HCT116 (cell line): ENCODE data around the gene FRMD4B. TPM values are rescaled to one million over a fixed set of nuclear protein-coding genes. Genes with fewer than 3 reads are reported as not detected.

ENCODE experiments used
- ATAC-seq: fragments of 200-7000 bp; cut with Tn5 transposase; 2 replicates; pipeline ENCODE4 v1.9.1; 2020; ENCODE audit warnings: mild to moderate bottlenecking, moderate library complexity
- BruUV-seq: library from RNA; stranded (reverse); fragments of 400-500 nt; replicated peaks from 2 replicates; lab custom pipeline; 2021; lab: Mats Ljungman, UMichigan
- CTCF ChIA-PET: fragments of 300-600 bp; sonication (Branson Sonifier 250); formaldehyde crosslinking; loops from one replicate; lab custom pipeline; 2021; ENCODE audit warnings: antibody characterized with exemption; lab: Charles Lee
- POLR2A ChIA-PET: fragments of 300-600, 350-600 bp; sonication (Branson Sonifier 250); formaldehyde crosslinking; loops from one replicate; lab custom pipeline; 2021; ENCODE audit warnings: antibody characterized with exemption; lab: Charles Lee
- RAD21 ChIA-PET, 2 experiments: fragments of 300-600 bp; sonication (Branson Sonifier 250); formaldehyde crosslinking; loops; one replicate each; lab custom pipeline; 2023; ENCODE audit warnings: low total read pairs in 2 of 2; ENCODE audit not compliant: uncharacterized antibody in 2 of 2, unreplicated experiment in 2 of 2, low non-redundant PET in 1 of 2; lab: Charles Lee
- DNase-seq: peaks from one replicate; pipeline ENCODE4 v3.0.0-alpha.2; 2010; ENCODE audit warnings: low read depth, low spot score
- H2AFZ ChIP-seq: fragments of 200-600 bp; shearing (Covaris generic), sonication (generic); 2 replicates; pipeline ENCODE4 v1.6.1; 2017; ENCODE audit warnings: low read depth, mixed run types, mixed read lengths, antibody characterized with exemption, low read length; ENCODE audit not compliant: poor library complexity, severe bottlenecking
- H3K27ac ChIP-seq: 2 replicates; pipeline ENCODE4 v1.5.1; 2012; ENCODE audit warnings: low read depth, low read length
- H3K27me3 ChIP-seq: fragments of 200-600 bp; sonication (generic); 2 replicates; pipeline ENCODE4 v1.6.1; 2016; ENCODE audit warnings: mixed run types, low read length, mixed read lengths; ENCODE audit not compliant: insufficient read depth
- H3K36me3 ChIP-seq, 2 experiments: fragments of 200-500 bp in 1 of 2; fragments of 200-600 bp in 1 of 2; sonication (Bioruptor generic) in 1 of 2; sonication (generic) in 1 of 2; 2 replicates each; pipeline versions ENCODE4 v1.5.1 to v1.6.1; 2014 to 2016; ENCODE audit warnings: low read length in 2 of 2, inconsistent platforms in 1 of 2, mixed read lengths in 1 of 2, mixed run types in 1 of 2; ENCODE audit not compliant: insufficient read depth in 2 of 2, control insufficient read depth in 1 of 2
- H3K4me1 ChIP-seq, 2 experiments: fragments of 200-600 bp in 1 of 2; sonication (generic) in 1 of 2; 2 replicates each; pipeline versions ENCODE4 v1.5.1 to v1.6.1; 2012 to 2017; ENCODE audit warnings: low read length in 2 of 2, inconsistent platforms in 1 of 2, mild to moderate bottlenecking in 1 of 2, mixed read lengths in 1 of 2, mixed run types in 1 of 2, moderate library complexity in 1 of 2; ENCODE audit not compliant: insufficient read depth in 2 of 2, control insufficient read depth in 1 of 2
- H3K4me2 ChIP-seq: fragments of 200-600 bp; sonication (generic); 2 replicates; pipeline ENCODE4 v1.6.1; 2017; ENCODE audit warnings: mixed run types, low read length, mixed read lengths
- H3K4me3 ChIP-seq, 2 experiments: fragments of 200-600 bp in 1 of 2; sonication (generic) in 1 of 2; replicated peaks in 1 of 2; 2 replicates each; pipeline ENCODE4 v1.5.1; 2011 to 2016; ENCODE audit warnings: low read length in 2 of 2, control low read depth in 1 of 2, low read depth in 1 of 2, mild to moderate bottlenecking in 1 of 2, mixed read lengths in 1 of 2, mixed run types in 1 of 2
- H3K79me2 ChIP-seq: fragments of 200-600 bp; sonication (generic); 2 replicates; pipeline ENCODE4 v1.6.1; 2017; ENCODE audit warnings: mild to moderate bottlenecking, mixed run types, low read length, moderate library complexity, mixed read lengths; ENCODE audit not compliant: insufficient read depth
- H3K9ac ChIP-seq: fragments of 200-600 bp; sonication (generic); 2 replicates; pipeline ENCODE4 v1.6.1; 2016; ENCODE audit warnings: low read length, mixed read lengths
- H3K9me2 ChIP-seq: fragments of 200-600 bp; sonication (generic), shearing (Covaris generic); 2 replicates; pipeline ENCODE4 v1.6.1; 2017; ENCODE audit warnings: mixed run types, mild to moderate bottlenecking, moderate library complexity; ENCODE audit not compliant: insufficient read depth
- H3K9me3 ChIP-seq, 2 experiments: fragments of 200-500 bp in 1 of 2; fragments of 200-600 bp in 1 of 2; sonication (Bioruptor generic) in 1 of 2; sonication (generic) in 1 of 2; 2 replicates each; pipeline ENCODE4 v1.6.1; 2014 to 2017; ENCODE audit warnings: low read length in 2 of 2, mixed read lengths in 2 of 2, inconsistent platforms in 1 of 2, low read depth in 1 of 2, mild to moderate bottlenecking in 1 of 2, mixed run types in 1 of 2, moderate library complexity in 1 of 2; ENCODE audit not compliant: control insufficient read depth in 1 of 2, insufficient read depth in 1 of 2
- H4K20me1 ChIP-seq: fragments of 200-600 bp; sonication (generic), shearing (Covaris generic); 2 replicates; pipeline ENCODE4 v1.6.1; 2017; ENCODE audit warnings: mixed run types, mild to moderate bottlenecking, moderate library complexity; ENCODE audit not compliant: insufficient read depth
- CBX3 ChIP-seq: IDR thresholded peaks from 2 replicates; pipeline ENCODE4 v1.6.1; 2012; ENCODE audit warnings: low read depth
- EGR1 ChIP-seq: IDR thresholded peaks from 2 replicates; pipeline ENCODE4 v1.6.1; 2012; ENCODE audit warnings: low read depth
- ELF1 ChIP-seq: IDR thresholded peaks from 2 replicates; pipeline ENCODE4 v1.6.1; 2012; ENCODE audit warnings: low read depth, borderline replicate concordance
- EZH2 ChIP-seq: fragments of 200-600 bp; sonication (generic); IDR thresholded peaks from 2 replicates; pipeline ENCODE4 v1.6.1; 2017; ENCODE audit warnings: antibody characterized with exemption, mixed run types
- FOSL1 ChIP-seq: IDR thresholded peaks from 2 replicates; pipeline ENCODE4 v1.6.1; 2012; ENCODE audit warnings: low read depth
- JUND ChIP-seq: IDR thresholded peaks from 2 replicates; pipeline ENCODE4 v1.6.1; 2012
- RAD21 ChIP-seq: IDR thresholded peaks from 2 replicates; pipeline ENCODE4 v1.6.1; 2012; ENCODE audit warnings: low read depth, mild to moderate bottlenecking
- YY1 ChIP-seq: IDR thresholded peaks from 2 replicates; pipeline ENCODE4 v1.6.1; 2011; ENCODE audit warnings: low read length, low read depth, moderate library complexity, mild to moderate bottlenecking; ENCODE audit not compliant: insufficient replicate concordance; ENCODE audit errors: extremely low read depth
- ZNF274 ChIP-seq: fragments of 200-500 bp; sonication (Bioruptor generic); IDR thresholded peaks from 2 replicates; pipeline ENCODE4 v1.6.1; 2014; ENCODE audit warnings: mild to moderate bottlenecking, low read depth, low read length, inconsistent platforms
- intact Hi-C: fragments of 100-400 bp; cut with micrococcal nuclease; formaldehyde crosslinking; loops from 2 replicates; pipeline ENCODE4 v1.10.0; 2022
- total RNA-seq: library from RNA; stranded (reverse); gene quantifications from one replicate; pipeline ENCODE4 v1.2.1, GENCODE V29; 2021; ENCODE audit not compliant: unreplicated experiment
- TF ChIP-seq, protein P1 (sequence below): IDR thresholded peaks from 2 replicates; pipeline ENCODE4 v1.6.1; 2012
- TF ChIP-seq, protein P2 (sequence below): IDR thresholded peaks from 2 replicates; pipeline ENCODE4 v1.6.1; 2011; ENCODE audit warnings: mild to moderate bottlenecking, low read length, moderate library complexity; ENCODE audit not compliant: insufficient replicate concordance; ENCODE audit errors: extremely low read depth

FRMD4B gene
- total RNA-seq, 1 experiment from 2014 or later, result 2.0 TPM

DNA sequence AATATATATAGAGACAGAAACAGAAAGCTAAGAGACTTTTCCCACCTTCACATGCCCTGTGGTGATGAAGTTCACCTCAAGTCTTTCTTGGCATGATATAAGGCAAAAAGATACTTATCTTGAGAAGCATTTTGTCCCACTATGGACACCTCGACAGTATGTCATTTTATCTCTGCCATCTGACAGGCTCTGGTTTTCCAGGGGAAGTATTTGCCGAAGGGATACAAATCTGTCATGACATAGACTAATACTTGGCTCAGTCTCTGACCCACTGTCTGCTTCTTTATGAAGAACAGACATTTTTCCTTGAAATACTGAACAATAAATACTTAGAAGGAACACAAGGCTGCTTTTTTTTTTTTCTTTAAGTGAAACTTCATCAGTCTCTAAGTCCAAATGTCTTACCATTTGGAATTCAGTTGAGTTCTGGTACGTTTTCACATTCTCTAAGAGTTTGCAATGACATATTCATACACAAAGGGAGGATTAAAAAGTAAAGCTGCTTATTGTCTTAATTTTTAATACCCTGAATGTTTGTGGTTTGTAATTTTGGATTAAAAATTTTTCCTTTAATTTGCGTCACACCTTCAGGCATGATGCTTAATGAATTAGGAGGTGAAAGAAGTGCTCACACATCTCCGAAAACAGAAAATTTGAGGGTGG, 175.7 kb downstream of the FRMD4B start:
- no peaks in the 10 kb centered on the region for H3K9me2 ChIP-seq
- no peaks in the 10 kb centered on the region for H4K20me1 ChIP-seq
- no peak overlapping the region for H3K4me3 ChIP-seq
- no peaks in the 10 kb centered on the region for H3K79me2 ChIP-seq
- H3K9ac ChIP-seq, result no peak overlapping the region
- H3K27ac ChIP-seq, result no peak overlapping the region
- no peaks in the 10 kb centered on the region for H3K4me1 ChIP-seq
- H3K9me3 ChIP-seq, result no peaks in the 10 kb centered on the region
- DNase-seq (no peak), ATAC-seq (no peak)
- H2AFZ ChIP-seq, result no peak overlapping the region
- H3K4me2 ChIP-seq, result no peak overlapping the region
- CTCF ChIA-PET, result no interaction called here
- RAD21 ChIA-PET, result no interaction called here
- H3K27me3 ChIP-seq, result no peaks in the 10 kb centered on the region
- TF ChIP-seq EGR1 (no peak), ELF1 (no peak), CBX3 (no peak), YY1 (no peak), ZNF274 (no peak), RAD21 (no peak), JUND (no peak), FOSL1 (no peak), EZH2 (no peak)
- TF ChIP-seq, protein P1, sequence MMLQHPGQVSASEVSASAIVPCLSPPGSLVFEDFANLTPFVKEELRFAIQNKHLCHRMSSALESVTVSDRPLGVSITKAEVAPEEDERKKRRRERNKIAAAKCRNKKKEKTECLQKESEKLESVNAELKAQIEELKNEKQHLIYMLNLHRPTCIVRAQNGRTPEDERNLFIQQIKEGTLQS, result no peak
- TF ChIP-seq, protein P2, sequence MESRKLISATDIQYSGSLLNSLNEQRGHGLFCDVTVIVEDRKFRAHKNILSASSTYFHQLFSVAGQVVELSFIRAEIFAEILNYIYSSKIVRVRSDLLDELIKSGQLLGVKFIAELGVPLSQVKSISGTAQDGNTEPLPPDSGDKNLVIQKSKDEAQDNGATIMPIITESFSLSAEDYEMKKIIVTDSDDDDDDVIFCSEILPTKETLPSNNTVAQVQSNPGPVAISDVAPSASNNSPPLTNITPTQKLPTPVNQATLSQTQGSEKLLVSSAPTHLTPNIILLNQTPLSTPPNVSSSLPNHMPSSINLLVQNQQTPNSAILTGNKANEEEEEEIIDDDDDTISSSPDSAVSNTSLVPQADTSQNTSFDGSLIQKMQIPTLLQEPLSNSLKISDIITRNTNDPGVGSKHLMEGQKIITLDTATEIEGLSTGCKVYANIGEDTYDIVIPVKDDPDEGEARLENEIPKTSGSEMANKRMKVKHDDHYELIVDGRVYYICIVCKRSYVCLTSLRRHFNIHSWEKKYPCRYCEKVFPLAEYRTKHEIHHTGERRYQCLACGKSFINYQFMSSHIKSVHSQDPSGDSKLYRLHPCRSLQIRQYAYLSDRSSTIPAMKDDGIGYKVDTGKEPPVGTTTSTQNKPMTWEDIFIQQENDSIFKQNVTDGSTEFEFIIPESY, result no peak
- BruUV-seq, result no TSS peak
- intact Hi-C loops, result no loop called here
- no peaks in the 10 kb centered on the region for H3K36me3 ChIP-seq
- POLR2A ChIA-PET, result no interaction called here
